IMR-90 (cell line): ENCODE measurements around the gene TP73. TPM values are rescaled to one million over a fixed set of nuclear protein-coding genes. Genes with fewer than 3 reads are reported as not detected.

ENCODE experiments used
- ATAC-seq: fragments of 200-7000 bp; cut with Tn5 transposase; 2 replicates; pipeline ENCODE4 v1.9.1; 2020; ENCODE audit warnings: low read depth, mild to moderate bottlenecking, moderate library complexity
- BruUV-seq: library from RNA; stranded (reverse); fragments of 400-500 nt; replicated peaks from 2 replicates; lab custom pipeline; 2021; lab: Mats Ljungman, UMichigan
- CTCF ChIA-PET: fragments of 300-600 bp; formaldehyde crosslinking; extraction: SDS; loops from one replicate; lab custom pipeline; 2021; ENCODE audit warnings: antibody characterized with exemption; lab: Yijun Ruan, JAX
- POLR2A ChIA-PET: fragments of 300-600 bp; sonication (Branson Sonifier 250); formaldehyde crosslinking; loops from one replicate; lab custom pipeline; 2022; ENCODE audit warnings: antibody characterized with exemption; ENCODE audit not compliant: unreplicated experiment; lab: Charles Lee
- DNase-seq: peaks from one replicate; pipeline ENCODE4 v3.0.0; 2013
- H2AFZ ChIP-seq: replicated peaks from 2 replicates; pipeline ENCODE3; 2013; ENCODE audit warnings: low read length, mild to moderate bottlenecking; ENCODE audit not compliant: poor library complexity
- H2AK5ac ChIP-seq: 2 replicates; pipeline ENCODE4 v1.6.1; 2013; ENCODE audit warnings: low read depth, low read length, inconsistent platforms
- H2AK9ac ChIP-seq: replicated peaks from 2 replicates; pipeline ENCODE3; 2013; ENCODE audit warnings: mild to moderate bottlenecking, low read depth, low read length, moderate library complexity; ENCODE audit not compliant: poor library complexity
- H2BK120ac ChIP-seq: 2 replicates; pipeline ENCODE4 v1.6.1; 2013; ENCODE audit warnings: low read depth, low read length, inconsistent platforms
- H2BK15ac ChIP-seq: 3 replicates; pipeline ENCODE4 v1.6.1; 2013; ENCODE audit warnings: low read depth, low read length, inconsistent platforms
- H2BK20ac ChIP-seq: 2 replicates; pipeline ENCODE4 v1.6.1; 2013; ENCODE audit warnings: low read depth, mild to moderate bottlenecking, inconsistent platforms, low read length, moderate library complexity
- H2BK5ac ChIP-seq: 2 replicates; pipeline ENCODE4 v1.6.1; 2013; ENCODE audit warnings: mild to moderate bottlenecking, low read depth, low read length, inconsistent platforms; ENCODE audit not compliant: poor library complexity, severe bottlenecking
- H3K14ac ChIP-seq: replicated peaks from 2 replicates; pipeline ENCODE4 v1.6.1; 2013; ENCODE audit warnings: low read depth, low read length, inconsistent platforms
- H3K18ac ChIP-seq: 2 replicates; pipeline ENCODE4 v1.6.1; 2013; ENCODE audit warnings: low read depth, low read length, control low read depth
- H3K23ac ChIP-seq: 2 replicates; pipeline ENCODE4 v1.6.1; 2013; ENCODE audit warnings: low read depth, low read length, inconsistent platforms
- H3K27ac ChIP-seq: 2 replicates; pipeline ENCODE4 v1.5.1; 2013; ENCODE audit warnings: mild to moderate bottlenecking, control low read depth, low read length; ENCODE audit not compliant: insufficient read depth
- H3K27me3 ChIP-seq: 2 replicates; pipeline ENCODE4 v1.6.1; 2013; ENCODE audit warnings: low read length; ENCODE audit not compliant: control insufficient read depth, insufficient read depth
- H3K36me3 ChIP-seq: 2 replicates; pipeline ENCODE4 v1.6.1; 2013; ENCODE audit warnings: low read length, mixed read lengths; ENCODE audit not compliant: control insufficient read depth, insufficient read depth
- H3K4ac ChIP-seq: 2 replicates; pipeline ENCODE4 v1.6.1; 2013; ENCODE audit warnings: low read depth, low read length, inconsistent platforms
- H3K4me1 ChIP-seq: 2 replicates; pipeline ENCODE4 v1.6.1; 2013; ENCODE audit warnings: low read length, mixed read lengths; ENCODE audit not compliant: control insufficient read depth, insufficient read depth
- H3K4me2 ChIP-seq: 2 replicates; pipeline ENCODE4 v1.6.1; 2013; ENCODE audit warnings: low read depth, mild to moderate bottlenecking, control low read depth, low read length, moderate library complexity
- H3K4me3 ChIP-seq: 2 replicates; pipeline ENCODE4 v1.5.1; 2013; ENCODE audit warnings: low read depth, mild to moderate bottlenecking, control low read depth, low read length, moderate library complexity; ENCODE audit not compliant: insufficient read depth
- H3K56ac ChIP-seq: 2 replicates; pipeline ENCODE4 v1.6.1; 2013; ENCODE audit warnings: low read length, inconsistent platforms; ENCODE audit not compliant: insufficient read depth; ENCODE audit errors: extremely low read depth
- H3K79me1 ChIP-seq, 2 experiments: 2 replicates each; pipeline ENCODE4 v1.6.1; 2013; ENCODE audit warnings: low read length in 2 of 2, inconsistent platforms in 1 of 2, low read depth in 1 of 2
- H3K9ac ChIP-seq: 2 replicates; pipeline ENCODE4 v1.6.1; 2013; ENCODE audit warnings: low read depth, low read length, control low read depth
- H3K9me1 ChIP-seq: 2 replicates; pipeline ENCODE4 v1.6.1; 2013; ENCODE audit warnings: low read length, inconsistent platforms; ENCODE audit not compliant: insufficient read depth
- H3K9me3 ChIP-seq: 2 replicates; pipeline ENCODE4 v1.6.1; 2013; ENCODE audit warnings: low read length; ENCODE audit not compliant: control insufficient read depth, insufficient read depth
- H4K20me1 ChIP-seq: 2 replicates; pipeline ENCODE4 v1.6.1; 2013; ENCODE audit warnings: low read length, inconsistent platforms; ENCODE audit not compliant: insufficient read depth
- H4K5ac ChIP-seq: 2 replicates; pipeline ENCODE4 v1.6.1; 2013; ENCODE audit warnings: mild to moderate bottlenecking, low read depth, low read length, control low read depth
- H4K8ac ChIP-seq, 2 experiments: 2 replicates each; pipeline ENCODE4 v1.6.1; 2013; ENCODE audit warnings: low read depth in 2 of 2, low read length in 2 of 2, control low read depth in 1 of 2, inconsistent platforms in 1 of 2
- H4K91ac ChIP-seq: 2 replicates; pipeline ENCODE4 v1.6.1; 2013; ENCODE audit warnings: low read depth, low read length, inconsistent platforms; ENCODE audit not compliant: insufficient read depth
- POLR2A ChIP-seq: IDR thresholded peaks from 2 replicates; pipeline ENCODE4 v1.6.1; 2012; ENCODE audit warnings: mild to moderate bottlenecking, low read depth, low read length
- RAD21 ChIP-seq: IDR thresholded peaks from 2 replicates; pipeline ENCODE4 v1.6.1; 2012; ENCODE audit warnings: low read length, improper control_type of control experiment
- WGBS, 2 experiments: methylation state at CpG; one replicate each; pipeline versions ENCODE4 v1.1.5 to v1.1.7; 2013; ENCODE audit warnings: missing lambda C conversion rate in 2 of 2; ENCODE audit not compliant: insufficient read length in 1 of 2; ENCODE audit errors: extremely low coverage in 2 of 2; 5-methylcytosine and 5-hydroxymethylcytosine counted together
- dilution Hi-C: fragments of 300-500 bp; cut with HindIII; formaldehyde crosslinking; loops from one replicate; pipeline ENCODE4 v1.14.3; 2018; ENCODE audit warnings: low sequenced_read_pairs; ENCODE audit not compliant: unreplicated experiment
- in situ Hi-C: fragments of 300-500 bp; cut with MboI; formaldehyde crosslinking; loops from 3 replicates; pipeline ENCODE4 v1.14.3; 2019; ENCODE audit warnings: low sequenced_read_pairs, inconsistent platforms, mixed read lengths
- intact Hi-C: fragments of 100-400 bp; cut with micrococcal nuclease; formaldehyde crosslinking; loops from 2 replicates; pipeline ENCODE4 v1.10.0; 2022
- polyA plus RNA-seq, 3 experiments: library from polyadenylated mRNA; depleted of rRNA; stranded (reverse); fragments of >200 nt; gene quantifications; 2 replicates each; pipeline ENCODE4 v1.2.3, GENCODE V29; 2012; ENCODE audit warnings: low replicate concordance in 1 of 3
- total RNA-seq: library from RNA; depleted of rRNA; stranded (reverse); fragments of >200 nt; gene quantifications from 2 replicates; pipeline ENCODE4 v1.2.3, GENCODE V29; 2012

TP73 gene
- total and polyA plus RNA-seq, 2 of the 4 experiments (the other 2 are of a cell fraction), result not detected

DNA sequence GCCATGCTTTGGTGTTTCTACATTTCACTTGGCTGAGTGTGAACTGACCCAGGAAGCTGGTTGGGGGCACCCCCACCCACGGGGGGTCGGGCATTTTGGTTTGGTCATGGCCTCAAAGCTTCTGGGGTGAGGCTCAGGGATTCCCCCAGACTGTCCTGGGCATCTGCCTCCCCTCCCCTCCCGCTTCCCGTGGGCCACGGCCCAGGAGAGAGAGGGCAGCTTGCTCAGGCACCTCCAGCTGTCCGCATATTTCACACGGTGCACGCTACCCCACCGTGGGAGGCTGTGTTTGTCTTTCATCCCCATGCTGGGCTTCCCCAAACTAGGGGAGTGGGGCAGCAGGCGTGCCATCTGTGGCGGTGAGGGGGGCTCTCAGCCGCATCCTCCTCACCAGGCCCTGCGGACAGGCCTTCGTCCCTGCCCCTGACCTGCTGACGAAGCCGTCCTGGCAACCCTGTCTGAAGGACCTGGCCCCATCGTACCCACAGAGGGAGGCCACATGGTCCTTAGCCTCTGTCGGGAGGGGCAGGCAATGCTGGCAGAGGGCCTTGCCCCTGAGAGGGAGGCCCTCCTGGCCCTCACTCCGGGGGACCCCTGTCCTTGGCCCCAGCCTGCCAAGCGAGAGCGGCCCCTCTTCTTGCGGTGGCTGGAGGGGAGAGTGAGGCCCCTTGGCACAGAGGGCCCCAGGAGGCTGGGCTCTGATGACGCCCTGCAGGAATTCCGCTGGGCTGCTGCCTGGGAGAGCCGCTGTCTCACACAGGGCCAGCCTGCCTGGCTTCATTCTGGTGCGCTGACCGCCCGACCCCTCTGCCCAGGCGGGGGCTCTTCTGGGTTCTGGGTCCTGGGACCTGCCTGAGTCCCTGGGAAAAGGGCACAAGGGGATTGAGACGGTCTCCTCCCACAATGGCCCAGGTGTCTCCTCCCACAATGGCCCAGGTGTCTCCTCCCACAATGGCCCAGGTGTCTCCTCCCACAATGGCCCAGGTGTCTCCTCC is 22.1 kb downstream of the TP73 start:
- H2BK20ac ChIP-seq, result no peak overlapping the region
- DNase-seq (no peak), ATAC-seq (peak; percentile 54)
- no peak overlapping the region for H2AK9ac ChIP-seq
- no peak overlapping the region for H2AK5ac ChIP-seq
- H3K4ac ChIP-seq, result no peak overlapping the region
- no peak overlapping the region for H3K14ac ChIP-seq
- no peak overlapping the region for H4K5ac ChIP-seq
- TF ChIP-seq RAD21 (no peak), POLR2A (no peak)
- no peak overlapping the region for H3K4me2 ChIP-seq
- H3K27me3 ChIP-seq, result peaks cover 20% of the 10 kb centered on the region; the same call in 1 of the 2 replicates
- no peak overlapping the region for H3K9ac ChIP-seq
- no peak overlapping the region for H3K27ac ChIP-seq
- no peak overlapping the region for H3K56ac ChIP-seq
- no peaks in the 10 kb centered on the region for H3K9me3 ChIP-seq
- 28% methylated on average over 11 of the region's 30 CpGs; no CpG with 5 or more reads in 1 of the 2 experiments for WGBS, 2 experiments
- no peak overlapping the region for H3K18ac ChIP-seq
- no TSS peak for BruUV-seq
- H2AFZ ChIP-seq, result peak overlapping the region; percentile 58
- H2BK15ac ChIP-seq, result no peak overlapping the region
- no peak overlapping the region for H4K91ac ChIP-seq
- no peaks in the 10 kb centered on the region for H3K4me1 ChIP-seq
- no peak overlapping the region for H3K23ac ChIP-seq
- no peak overlapping the region for H2BK120ac ChIP-seq
- dilution Hi-C loops (no loop called here), intact Hi-C loops (no loop called here), in situ Hi-C loops (no loop called here)
- H3K4me3 ChIP-seq, result no peak overlapping the region
- ChIA-PET POLR2A (no interaction called here), CTCF (no interaction called here)
- H2BK5ac ChIP-seq, result no peak overlapping the region
- no peaks in the 10 kb centered on the region for H4K20me1 ChIP-seq
- H4K8ac ChIP-seq, result no peak overlapping the region
- H3K36me3 ChIP-seq, result no peaks in the 10 kb centered on the region
- H3K9me1 ChIP-seq, result no peaks in the 10 kb centered on the region
- H3K79me1 ChIP-seq, result no peaks in the 10 kb centered on the region
